ENCODE measurements around the gene SYAP1.
"Not testable (repeated sequence)": the region's sequence is repeated elsewhere in the genome, so short reads cannot be mapped to it uniquely, and the experiment has no call there.

SYAP1 gene

DNA sequence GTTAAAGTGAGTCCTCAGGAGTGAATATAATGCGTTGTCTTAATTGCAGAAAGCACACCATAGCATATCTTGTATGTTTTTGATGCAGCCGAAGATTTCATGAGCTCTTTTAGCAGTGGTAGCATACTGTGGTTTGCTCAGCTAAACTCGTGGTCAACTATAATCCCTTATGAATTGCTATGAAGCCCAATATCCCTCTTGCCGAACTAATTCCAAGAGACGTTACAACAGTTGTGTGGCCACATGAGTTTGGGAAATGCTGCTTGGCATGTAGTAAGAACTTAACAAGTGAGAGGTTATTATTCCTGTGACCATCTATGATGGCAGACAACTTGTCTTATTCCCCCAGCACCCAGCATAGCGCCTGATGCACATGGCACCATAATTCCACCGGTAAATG lies 30.7 kb downstream of the SYAP1 start:
- no peaks in the 10 kb centered on the region for H3K9me3 ChIP-seq (ENCODE audit: control insufficient read depth, insufficient read depth, low read length)
- WGBS (ENCODE audit: insufficient coverage, insufficient read length) = no CpG with 5 or more reads among the region's 7 CpGs
- DNase-seq (ENCODE audit: low read depth, low spot score) = no peak
- no peaks in the 10 kb centered on the region for H3K27me3 ChIP-seq (ENCODE audit: control insufficient read depth, insufficient read depth, low read length)
- H3K4me3 ChIP-seq (ENCODE audit: low read length) = no peak overlapping the region
- no peak overlapping the region for H3K27ac ChIP-seq (ENCODE audit: low read length)
- H3K36me3 ChIP-seq (ENCODE audit: control insufficient read depth, insufficient read depth, low read length) = no peaks in the 10 kb centered on the region; the same call in 1 of the 2 replicates
- H3K4me1 ChIP-seq (ENCODE audit: control insufficient read depth, insufficient read depth, low read length) = no peaks in the 10 kb centered on the region

DNA sequence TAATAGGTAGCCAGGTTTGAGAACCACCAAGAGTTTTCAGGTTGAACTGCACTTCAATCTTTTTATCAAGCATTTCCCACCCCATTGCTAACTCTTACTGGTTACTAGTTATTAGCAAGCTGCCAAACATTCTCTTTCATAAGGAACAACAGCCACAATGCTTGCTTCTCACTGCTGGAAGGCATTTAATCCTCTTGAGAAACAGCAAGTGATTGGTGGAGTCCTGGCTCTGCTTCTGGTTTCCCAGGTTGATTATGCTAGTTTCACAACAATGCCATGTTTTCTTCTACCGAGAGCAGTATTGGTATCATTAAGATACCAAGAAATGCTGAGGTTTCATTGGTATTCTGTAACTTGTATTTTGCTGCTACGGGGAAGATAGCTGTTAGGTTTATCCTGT lies 34.6 kb downstream of the SYAP1 start:
- Histone ChIP-seq H3K4me1 (ENCODE audit: control insufficient read depth, insufficient read depth, low read length) (no peaks in the 10 kb centered on the region), H3K36me3 (ENCODE audit: control insufficient read depth, insufficient read depth, low read length) (no peaks in the 10 kb centered on the region; the same call in 1 of the 2 replicates), H3K27ac (ENCODE audit: low read length) (no peak overlapping the region), H3K9me3 (ENCODE audit: control insufficient read depth, insufficient read depth, low read length) (no peaks in the 10 kb centered on the region), H3K27me3 (ENCODE audit: control insufficient read depth, insufficient read depth, low read length) (no peaks in the 10 kb centered on the region), H3K4me3 (ENCODE audit: low read length) (no peak overlapping the region)
- DNase-seq (ENCODE audit: low read depth, low spot score) = no peak
- no CpG with 5 or more reads among the region's 2 CpGs for WGBS (ENCODE audit: insufficient coverage, insufficient read length)

DNA sequence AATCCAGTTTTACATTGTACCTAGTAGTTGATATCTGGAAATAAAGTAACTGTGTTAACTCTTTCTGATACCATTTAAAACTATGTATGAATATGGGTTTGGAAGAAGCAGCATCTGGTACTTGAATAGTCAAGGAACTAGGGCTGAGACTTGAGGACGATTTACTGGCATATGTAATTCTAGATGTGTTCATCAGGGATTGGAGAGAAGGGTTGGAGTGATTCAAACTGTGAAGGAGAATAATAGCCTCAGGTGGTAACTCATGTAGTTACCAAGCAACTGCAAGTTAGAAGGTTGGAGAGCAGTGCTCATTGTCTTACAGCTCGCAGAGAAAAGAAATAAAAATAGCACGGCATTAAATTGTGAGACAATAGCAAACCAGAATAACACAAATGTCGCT lies 37.3 kb downstream of the SYAP1 start:
- Histone ChIP-seq H3K4me1 (ENCODE audit: control insufficient read depth, insufficient read depth, low read length) (no peaks in the 10 kb centered on the region), H3K27ac (ENCODE audit: low read length) (no peak overlapping the region), H3K36me3 (ENCODE audit: control insufficient read depth, insufficient read depth, low read length) (peaks cover 3% of the 10 kb centered on the region; the same call in 1 of the 2 replicates), H3K4me3 (ENCODE audit: low read length) (no peak overlapping the region), H3K9me3 (ENCODE audit: control insufficient read depth, insufficient read depth, low read length) (no peaks in the 10 kb centered on the region), H3K27me3 (ENCODE audit: control insufficient read depth, insufficient read depth, low read length) (no peaks in the 10 kb centered on the region)
- WGBS (ENCODE audit: insufficient coverage, insufficient read length) = no CpG with 5 or more reads among the region's 4 CpGs
- no peak for DNase-seq (ENCODE audit: low read depth, low spot score)

DNA sequence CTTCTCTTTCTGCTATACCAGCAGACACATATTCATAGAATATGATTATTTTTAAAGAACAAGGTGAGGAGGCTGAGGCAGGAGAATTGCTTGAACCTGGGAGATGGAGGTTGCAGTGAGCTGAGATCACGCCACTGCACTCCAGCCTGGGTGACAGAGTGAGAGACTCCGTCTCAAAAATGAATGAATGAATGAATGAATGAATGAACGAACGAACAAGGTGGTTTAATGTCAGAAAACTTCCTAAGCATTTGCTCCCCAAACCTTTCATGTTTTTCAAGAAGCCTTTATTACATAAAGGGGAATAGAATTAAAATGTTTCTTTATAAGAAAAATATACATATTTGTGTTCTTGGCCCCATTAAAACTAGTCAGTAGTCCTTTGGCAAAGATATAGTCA lies 42.1 kb downstream of the SYAP1 start:
- WGBS (ENCODE audit: insufficient coverage, insufficient read length) = no CpG with 5 or more reads among the region's 4 CpGs
- H3K36me3 ChIP-seq (ENCODE audit: control insufficient read depth, insufficient read depth, low read length); DNase-seq (ENCODE audit: low read depth, low spot score); H3K27me3 ChIP-seq (ENCODE audit: control insufficient read depth, insufficient read depth, low read length); H3K4me1 ChIP-seq (ENCODE audit: control insufficient read depth, insufficient read depth, low read length); H3K4me3 ChIP-seq (ENCODE audit: low read length); H3K27ac ChIP-seq (ENCODE audit: low read length); H3K9me3 ChIP-seq (ENCODE audit: control insufficient read depth, insufficient read depth, low read length): not testable (repeated sequence)

DNA sequence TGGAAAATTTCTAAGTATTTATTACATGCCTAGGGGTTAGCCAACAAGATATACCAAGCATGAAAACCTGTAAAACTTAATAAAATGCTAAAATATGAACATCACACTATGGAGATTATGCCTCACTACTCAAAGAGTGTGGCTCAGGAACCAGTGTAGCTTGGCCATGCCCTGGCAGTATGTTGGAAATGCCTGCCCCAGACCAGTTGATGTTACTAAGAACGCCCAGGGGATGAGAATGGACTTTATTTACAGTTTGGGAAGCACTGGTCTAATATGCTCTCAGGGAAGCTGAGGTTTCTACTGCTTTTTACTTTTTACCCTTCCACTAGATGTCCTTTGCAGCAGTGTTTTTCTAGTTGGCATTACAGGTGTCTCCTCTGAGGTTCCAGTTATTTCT lies 43.2 kb downstream of the SYAP1 start:
- no peak overlapping the region for H3K27ac ChIP-seq (ENCODE audit: low read length)
- no peaks in the 10 kb centered on the region for H3K27me3 ChIP-seq (ENCODE audit: control insufficient read depth, insufficient read depth, low read length)
- WGBS (ENCODE audit: insufficient coverage, insufficient read length) = no CpG with 5 or more reads among the region's 1 CpG
- H3K4me1 ChIP-seq (ENCODE audit: control insufficient read depth, insufficient read depth, low read length) = no peaks in the 10 kb centered on the region
- no peak overlapping the region for H3K4me3 ChIP-seq (ENCODE audit: low read length)
- no peak for DNase-seq (ENCODE audit: low read depth, low spot score)
- peaks cover 3% of the 10 kb centered on the region; the same call in 1 of the 2 replicates for H3K36me3 ChIP-seq (ENCODE audit: control insufficient read depth, insufficient read depth, low read length)
- H3K9me3 ChIP-seq (ENCODE audit: control insufficient read depth, insufficient read depth, low read length) = no peaks in the 10 kb centered on the region

DNA sequence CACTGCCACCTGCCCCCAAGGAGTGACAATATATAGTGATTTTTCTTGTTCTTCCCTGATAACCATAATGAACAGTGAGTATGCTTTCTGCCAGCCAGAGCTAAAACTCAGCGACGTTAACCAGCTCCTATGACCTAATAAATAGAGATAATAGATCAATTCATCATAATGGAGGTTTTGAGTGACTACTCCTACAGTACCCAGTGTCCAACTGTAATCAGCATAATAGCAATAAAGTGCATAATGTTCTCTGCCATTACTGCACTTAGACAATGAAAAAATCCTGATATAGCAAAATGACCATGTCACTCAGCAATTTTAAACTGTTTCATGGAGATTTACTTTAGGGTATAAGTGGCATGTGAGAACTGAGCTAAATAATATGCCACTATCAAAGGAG lies 46.2 kb downstream of the SYAP1 start:
- Histone ChIP-seq H3K27ac (ENCODE audit: low read length) (no peak overlapping the region), H3K36me3 (ENCODE audit: control insufficient read depth, insufficient read depth, low read length) (no peaks in the 10 kb centered on the region), H3K27me3 (ENCODE audit: control insufficient read depth, insufficient read depth, low read length) (no peaks in the 10 kb centered on the region), H3K4me3 (ENCODE audit: low read length) (no peak overlapping the region), H3K9me3 (ENCODE audit: control insufficient read depth, insufficient read depth, low read length) (no peaks in the 10 kb centered on the region), H3K4me1 (ENCODE audit: control insufficient read depth, insufficient read depth, low read length) (no peaks in the 10 kb centered on the region; the same call in 1 of the 2 replicates)
- no CpG with 5 or more reads among the region's 2 CpGs for WGBS (ENCODE audit: insufficient coverage, insufficient read length)
- no peak for DNase-seq (ENCODE audit: low read depth, low spot score)

DNA sequence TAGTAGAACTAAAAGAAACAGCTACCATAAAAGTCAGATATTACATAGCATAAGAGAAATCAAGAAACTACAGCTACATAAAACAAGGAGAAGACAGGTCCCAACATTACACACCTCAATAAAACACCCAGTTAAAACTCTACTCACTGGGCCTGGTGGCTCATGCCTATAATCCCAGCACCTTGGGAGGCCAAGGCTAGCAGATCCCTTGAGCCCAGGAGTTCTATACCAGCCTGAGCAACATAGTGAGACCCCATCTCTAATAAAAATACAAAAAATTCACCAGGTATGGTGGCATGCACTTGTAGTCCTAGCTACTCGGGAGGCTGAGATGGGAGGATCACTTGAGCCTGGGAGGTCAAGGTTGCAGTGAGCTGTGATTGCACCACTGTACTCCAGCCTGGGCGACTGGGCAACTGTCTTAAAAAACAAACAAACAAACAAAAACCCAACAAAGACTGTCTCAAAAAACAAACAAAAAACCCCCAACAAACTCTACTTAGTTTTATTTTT lies 51.6 kb downstream of the SYAP1 start:
- DNase-seq (ENCODE audit: low read depth, low spot score) = no peak
- Histone ChIP-seq H3K36me3 (ENCODE audit: control insufficient read depth, insufficient read depth, low read length) (no peaks in the 10 kb centered on the region), H3K27ac (ENCODE audit: low read length) (no peak overlapping the region), H3K4me1 (ENCODE audit: control insufficient read depth, insufficient read depth, low read length) (no peaks in the 10 kb centered on the region; the same call in 1 of the 2 replicates), H3K9me3 (ENCODE audit: control insufficient read depth, insufficient read depth, low read length) (no peaks in the 10 kb centered on the region), H3K4me3 (ENCODE audit: low read length) (no peak overlapping the region), H3K27me3 (ENCODE audit: control insufficient read depth, insufficient read depth, low read length) (no peaks in the 10 kb centered on the region)
- no CpG with 5 or more reads among the region's 2 CpGs for WGBS (ENCODE audit: insufficient coverage, insufficient read length)

DNA sequence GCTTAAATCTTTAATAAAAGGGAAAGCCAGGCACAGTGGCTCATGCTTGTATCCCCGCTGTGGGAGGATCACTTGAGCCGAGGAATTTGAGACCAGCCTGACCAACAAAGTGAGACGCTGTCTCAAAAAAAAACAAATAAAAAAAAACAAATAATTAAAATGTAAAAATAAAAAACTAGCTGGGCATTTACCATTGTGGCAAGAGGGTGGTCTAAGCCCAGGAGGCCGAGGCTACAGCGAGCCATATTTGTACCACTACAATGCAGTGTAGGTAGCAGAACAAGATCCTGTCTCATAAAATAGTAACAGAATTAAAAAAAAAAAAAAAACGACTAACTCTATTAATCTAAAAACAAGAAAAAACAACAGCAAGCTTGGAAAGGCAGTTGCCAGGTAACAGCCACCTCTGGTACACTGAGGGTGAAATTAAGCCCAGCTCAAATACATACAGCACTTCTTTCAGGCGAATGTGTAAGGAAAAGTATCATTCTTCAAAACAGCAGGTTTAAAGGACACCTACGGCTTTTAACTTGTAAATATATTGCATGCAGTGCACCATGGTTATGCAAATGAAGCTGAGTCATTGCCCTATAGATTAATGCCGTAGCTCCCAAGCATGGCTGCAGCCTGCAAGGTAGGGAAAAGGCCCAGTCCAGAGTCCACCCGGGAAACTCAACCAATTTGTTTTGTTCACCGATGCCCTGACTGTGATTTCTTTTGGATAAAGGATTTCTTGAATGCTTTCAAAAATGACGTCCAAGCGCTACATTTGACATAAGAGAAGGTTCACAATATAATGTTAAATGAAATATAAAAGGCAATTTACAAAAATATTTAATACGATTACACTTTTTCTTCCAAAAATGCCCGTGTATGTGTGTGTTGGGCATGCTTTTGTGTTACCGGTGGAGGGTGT lies 52.3 kb downstream of the SYAP1 start:
- H3K4me3 ChIP-seq (ENCODE audit: low read length) = no peak overlapping the region
- DNase-seq (ENCODE audit: low read depth, low spot score) = no peak
- H3K4me1 ChIP-seq (ENCODE audit: control insufficient read depth, insufficient read depth, low read length) = no peaks in the 10 kb centered on the region; the same call in 1 of the 2 replicates
- WGBS (ENCODE audit: insufficient coverage, insufficient read length) = no CpG with 5 or more reads among the region's 16 CpGs
- no peak overlapping the region for H3K27ac ChIP-seq (ENCODE audit: low read length)
- no peaks in the 10 kb centered on the region for H3K9me3 ChIP-seq (ENCODE audit: control insufficient read depth, insufficient read depth, low read length)
- no peaks in the 10 kb centered on the region for H3K27me3 ChIP-seq (ENCODE audit: control insufficient read depth, insufficient read depth, low read length)
- H3K36me3 ChIP-seq (ENCODE audit: control insufficient read depth, insufficient read depth, low read length) = no peaks in the 10 kb centered on the region

DNA sequence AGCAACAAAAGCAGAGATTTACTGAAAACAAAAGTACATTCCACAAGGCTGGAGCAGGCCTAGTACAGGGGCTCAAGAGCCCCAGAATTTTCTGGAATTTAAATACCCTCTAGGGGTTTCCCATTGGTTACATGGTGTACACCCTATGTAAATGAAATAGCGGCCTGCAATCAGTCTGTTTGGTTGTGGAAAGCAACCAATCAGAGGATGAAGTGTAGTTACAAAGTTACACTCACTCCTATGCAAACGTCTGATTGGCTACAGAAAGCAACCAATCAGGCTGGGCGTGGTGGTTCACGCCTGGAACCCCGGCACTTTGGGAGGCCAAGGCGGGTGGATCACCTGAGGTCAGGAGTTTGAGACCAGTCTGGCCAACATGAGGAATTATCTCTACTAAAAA lies 53.0 kb downstream of the SYAP1 start:
- no peaks in the 10 kb centered on the region for H3K36me3 ChIP-seq (ENCODE audit: control insufficient read depth, insufficient read depth, low read length)
- H3K27me3 ChIP-seq (ENCODE audit: control insufficient read depth, insufficient read depth, low read length) = no peaks in the 10 kb centered on the region
- no peak overlapping the region for H3K4me3 ChIP-seq (ENCODE audit: low read length)
- H3K27ac ChIP-seq (ENCODE audit: low read length) = no peak overlapping the region
- H3K9me3 ChIP-seq (ENCODE audit: control insufficient read depth, insufficient read depth, low read length) = no peaks in the 10 kb centered on the region
- no peak for DNase-seq (ENCODE audit: low read depth, low spot score)
- no CpG with 5 or more reads among the region's 6 CpGs for WGBS (ENCODE audit: insufficient coverage, insufficient read length)
- no peaks in the 10 kb centered on the region; the same call in 1 of the 2 replicates for H3K4me1 ChIP-seq (ENCODE audit: control insufficient read depth, insufficient read depth, low read length)

DNA sequence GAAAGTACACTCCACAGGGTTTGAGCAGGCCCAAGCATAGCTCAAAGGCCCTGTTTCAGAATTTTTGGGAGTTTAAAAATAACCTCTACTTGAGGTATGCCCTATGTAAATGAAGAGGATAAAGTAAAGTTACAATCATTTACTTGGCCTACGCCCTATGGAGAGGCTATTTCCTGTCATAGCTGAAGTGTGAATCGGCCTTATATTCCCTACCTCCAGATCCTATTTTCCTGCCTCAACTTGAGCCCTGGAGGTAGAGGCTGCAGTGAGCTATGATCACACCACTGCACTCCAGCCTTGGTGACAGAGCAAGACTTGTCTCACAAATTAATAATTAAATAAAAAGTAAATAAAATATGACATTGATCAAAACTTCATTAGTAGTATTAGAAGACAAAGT lies 55.3 kb downstream of the SYAP1 start:
- Histone ChIP-seq H3K27ac (ENCODE audit: low read length) (no peak overlapping the region), H3K4me3 (ENCODE audit: low read length) (no peak overlapping the region), H3K36me3 (ENCODE audit: control insufficient read depth, insufficient read depth, low read length) (no peaks in the 10 kb centered on the region), H3K27me3 (ENCODE audit: control insufficient read depth, insufficient read depth, low read length) (no peaks in the 10 kb centered on the region), H3K9me3 (ENCODE audit: control insufficient read depth, insufficient read depth, low read length) (no peaks in the 10 kb centered on the region), H3K4me1 (ENCODE audit: control insufficient read depth, insufficient read depth, low read length) (no peaks in the 10 kb centered on the region; the same call in 1 of the 2 replicates)
- no peak for DNase-seq (ENCODE audit: low read depth, low spot score)
- no CpG with 5 or more reads among the region's 2 CpGs for WGBS (ENCODE audit: insufficient coverage, insufficient read length)

DNA sequence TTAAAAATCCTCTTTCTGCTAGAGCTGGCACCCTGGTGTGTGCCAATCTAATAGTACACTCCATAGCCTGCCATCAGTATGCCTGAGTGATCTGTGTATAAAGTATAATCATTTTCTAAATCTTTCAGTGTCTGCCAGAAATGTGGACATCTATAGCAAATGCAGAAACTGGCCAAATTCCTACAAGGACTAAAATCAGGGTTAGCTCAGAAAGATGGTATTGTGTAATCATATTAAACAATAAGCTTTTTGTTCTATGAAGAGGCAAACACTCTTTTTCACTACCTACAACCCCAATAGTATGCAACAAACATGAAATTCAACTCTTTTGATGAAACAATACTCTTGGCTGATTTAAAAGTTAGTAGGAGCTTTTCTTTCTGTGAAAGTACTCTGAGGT lies 59.1 kb downstream of the SYAP1 start:
- no peak for DNase-seq (ENCODE audit: low read depth, low spot score)
- Histone ChIP-seq H3K27me3 (ENCODE audit: control insufficient read depth, insufficient read depth, low read length) (no peaks in the 10 kb centered on the region), H3K27ac (ENCODE audit: low read length) (no peak overlapping the region), H3K4me1 (ENCODE audit: control insufficient read depth, insufficient read depth, low read length) (no peaks in the 10 kb centered on the region), H3K36me3 (ENCODE audit: control insufficient read depth, insufficient read depth, low read length) (no peaks in the 10 kb centered on the region), H3K4me3 (ENCODE audit: low read length) (no peak overlapping the region), H3K9me3 (ENCODE audit: control insufficient read depth, insufficient read depth, low read length) (no peaks in the 10 kb centered on the region)
